IMR-90 (cell line): ENCODE results near the gene MAP3K13. TPM values are rescaled to one million over a fixed set of nuclear protein-coding genes. Genes with fewer than 3 reads are reported as not detected.

Source experiments
- ATAC-seq: fragments of 200-7000 bp; cut with Tn5 transposase; 2 replicates; pipeline ENCODE4 v1.9.1; 2020; ENCODE audit warnings: low read depth, mild to moderate bottlenecking, moderate library complexity
- BruUV-seq: library from RNA; stranded (reverse); fragments of 400-500 nt; replicated peaks from 2 replicates; lab custom pipeline; 2021; lab: Mats Ljungman, UMichigan
- CTCF ChIA-PET: fragments of 300-600 bp; formaldehyde crosslinking; extraction: SDS; loops from one replicate; lab custom pipeline; 2021; ENCODE audit warnings: antibody characterized with exemption; lab: Yijun Ruan, JAX
- POLR2A ChIA-PET: fragments of 300-600 bp; sonication (Branson Sonifier 250); formaldehyde crosslinking; loops from one replicate; lab custom pipeline; 2022; ENCODE audit warnings: antibody characterized with exemption; ENCODE audit not compliant: unreplicated experiment; lab: Charles Lee
- DNase-seq: peaks from one replicate; pipeline ENCODE4 v3.0.0; 2013
- H2AFZ ChIP-seq: replicated peaks from 2 replicates; pipeline ENCODE3; 2013; ENCODE audit warnings: low read length, mild to moderate bottlenecking; ENCODE audit not compliant: poor library complexity
- H2AK5ac ChIP-seq: 2 replicates; pipeline ENCODE4 v1.6.1; 2013; ENCODE audit warnings: low read depth, low read length, inconsistent platforms
- H2AK9ac ChIP-seq: replicated peaks from 2 replicates; pipeline ENCODE3; 2013; ENCODE audit warnings: mild to moderate bottlenecking, low read depth, low read length, moderate library complexity; ENCODE audit not compliant: poor library complexity
- H2BK120ac ChIP-seq: 2 replicates; pipeline ENCODE4 v1.6.1; 2013; ENCODE audit warnings: low read depth, low read length, inconsistent platforms
- H2BK15ac ChIP-seq: 3 replicates; pipeline ENCODE4 v1.6.1; 2013; ENCODE audit warnings: low read depth, low read length, inconsistent platforms
- H2BK20ac ChIP-seq: 2 replicates; pipeline ENCODE4 v1.6.1; 2013; ENCODE audit warnings: low read depth, mild to moderate bottlenecking, inconsistent platforms, low read length, moderate library complexity
- H2BK5ac ChIP-seq: 2 replicates; pipeline ENCODE4 v1.6.1; 2013; ENCODE audit warnings: mild to moderate bottlenecking, low read depth, low read length, inconsistent platforms; ENCODE audit not compliant: poor library complexity, severe bottlenecking
- H3K14ac ChIP-seq: replicated peaks from 2 replicates; pipeline ENCODE4 v1.6.1; 2013; ENCODE audit warnings: low read depth, low read length, inconsistent platforms
- H3K18ac ChIP-seq: 2 replicates; pipeline ENCODE4 v1.6.1; 2013; ENCODE audit warnings: low read depth, low read length, control low read depth
- H3K23ac ChIP-seq: 2 replicates; pipeline ENCODE4 v1.6.1; 2013; ENCODE audit warnings: low read depth, low read length, inconsistent platforms
- H3K27ac ChIP-seq: 2 replicates; pipeline ENCODE4 v1.5.1; 2013; ENCODE audit warnings: mild to moderate bottlenecking, control low read depth, low read length; ENCODE audit not compliant: insufficient read depth
- H3K27me3 ChIP-seq: 2 replicates; pipeline ENCODE4 v1.6.1; 2013; ENCODE audit warnings: low read length; ENCODE audit not compliant: control insufficient read depth, insufficient read depth
- H3K36me3 ChIP-seq: 2 replicates; pipeline ENCODE4 v1.6.1; 2013; ENCODE audit warnings: low read length, mixed read lengths; ENCODE audit not compliant: control insufficient read depth, insufficient read depth
- H3K4ac ChIP-seq: 2 replicates; pipeline ENCODE4 v1.6.1; 2013; ENCODE audit warnings: low read depth, low read length, inconsistent platforms
- H3K4me1 ChIP-seq: 2 replicates; pipeline ENCODE4 v1.6.1; 2013; ENCODE audit warnings: low read length, mixed read lengths; ENCODE audit not compliant: control insufficient read depth, insufficient read depth
- H3K4me2 ChIP-seq: 2 replicates; pipeline ENCODE4 v1.6.1; 2013; ENCODE audit warnings: low read depth, mild to moderate bottlenecking, control low read depth, low read length, moderate library complexity
- H3K4me3 ChIP-seq: 2 replicates; pipeline ENCODE4 v1.5.1; 2013; ENCODE audit warnings: low read depth, mild to moderate bottlenecking, control low read depth, low read length, moderate library complexity; ENCODE audit not compliant: insufficient read depth
- H3K56ac ChIP-seq: 2 replicates; pipeline ENCODE4 v1.6.1; 2013; ENCODE audit warnings: low read length, inconsistent platforms; ENCODE audit not compliant: insufficient read depth; ENCODE audit errors: extremely low read depth
- H3K79me1 ChIP-seq, 2 experiments: 2 replicates each; pipeline ENCODE4 v1.6.1; 2013; ENCODE audit warnings: low read length in 2 of 2, inconsistent platforms in 1 of 2, low read depth in 1 of 2
- H3K9ac ChIP-seq: 2 replicates; pipeline ENCODE4 v1.6.1; 2013; ENCODE audit warnings: low read depth, low read length, control low read depth
- H3K9me1 ChIP-seq: 2 replicates; pipeline ENCODE4 v1.6.1; 2013; ENCODE audit warnings: low read length, inconsistent platforms; ENCODE audit not compliant: insufficient read depth
- H3K9me3 ChIP-seq: 2 replicates; pipeline ENCODE4 v1.6.1; 2013; ENCODE audit warnings: low read length; ENCODE audit not compliant: control insufficient read depth, insufficient read depth
- H4K20me1 ChIP-seq: 2 replicates; pipeline ENCODE4 v1.6.1; 2013; ENCODE audit warnings: low read length, inconsistent platforms; ENCODE audit not compliant: insufficient read depth
- H4K5ac ChIP-seq: 2 replicates; pipeline ENCODE4 v1.6.1; 2013; ENCODE audit warnings: mild to moderate bottlenecking, low read depth, low read length, control low read depth
- H4K8ac ChIP-seq, 2 experiments: 2 replicates each; pipeline ENCODE4 v1.6.1; 2013; ENCODE audit warnings: low read depth in 2 of 2, low read length in 2 of 2, control low read depth in 1 of 2, inconsistent platforms in 1 of 2
- H4K91ac ChIP-seq: 2 replicates; pipeline ENCODE4 v1.6.1; 2013; ENCODE audit warnings: low read depth, low read length, inconsistent platforms; ENCODE audit not compliant: insufficient read depth
- BHLHE40 ChIP-seq: fragments of 150-350 bp; IDR thresholded peaks from 2 replicates; pipeline ENCODE4 v1.6.1; 2016; ENCODE audit warnings: mild to moderate bottlenecking, low read depth, low read length
- CEBPB ChIP-seq: IDR thresholded peaks from 2 replicates; pipeline ENCODE4 v1.6.1; 2012; ENCODE audit warnings: low read depth, low read length, improper control_type of control experiment
- CHD1 ChIP-seq: IDR thresholded peaks from 2 replicates; pipeline ENCODE4 v1.6.1; 2012; ENCODE audit warnings: low read depth, low read length, improper control_type of control experiment
- CTCF ChIP-seq: conservative IDR thresholded peaks from 2 replicates; pipeline ENCODE4 v1.5.1; 2012; ENCODE audit warnings: mild to moderate bottlenecking, low read depth, low read length, improper control_type of control experiment
- ELK1 ChIP-seq: fragments of 150-350 bp; IDR thresholded peaks from 2 replicates; pipeline ENCODE4 v1.6.1; 2016; ENCODE audit warnings: low read depth, mild to moderate bottlenecking, low read length, moderate library complexity, borderline replicate concordance
- FOS ChIP-seq: fragments of 150-350 bp; IDR thresholded peaks from 2 replicates; pipeline ENCODE4 v1.6.1; 2016; ENCODE audit warnings: low read depth, low read length
- MAFK ChIP-seq: IDR thresholded peaks from 2 replicates; pipeline ENCODE4 v1.6.1; 2012; ENCODE audit warnings: low read depth, low read length, improper control_type of control experiment
- MAZ ChIP-seq: IDR thresholded peaks from 2 replicates; pipeline ENCODE4 v1.6.1; 2012; ENCODE audit warnings: low read depth, mild to moderate bottlenecking, low read length, improper control_type of control experiment, moderate library complexity, borderline replicate concordance
- MXI1 ChIP-seq: IDR thresholded peaks from 2 replicates; pipeline ENCODE4 v1.6.1; 2012; ENCODE audit warnings: low read depth, mild to moderate bottlenecking, low read length, moderate library complexity, borderline replicate concordance
- POLR2A ChIP-seq: IDR thresholded peaks from 2 replicates; pipeline ENCODE4 v1.6.1; 2012; ENCODE audit warnings: mild to moderate bottlenecking, low read depth, low read length
- RAD21 ChIP-seq: IDR thresholded peaks from 2 replicates; pipeline ENCODE4 v1.6.1; 2012; ENCODE audit warnings: low read length, improper control_type of control experiment
- RCOR1 ChIP-seq: IDR thresholded peaks from 2 replicates; pipeline ENCODE4 v1.6.1; 2012; ENCODE audit warnings: mild to moderate bottlenecking, low read length, improper control_type of control experiment; ENCODE audit not compliant: insufficient replicate concordance
- RFX5 ChIP-seq: IDR thresholded peaks from 2 replicates; pipeline ENCODE4 v1.8.0; 2012; ENCODE audit warnings: low read depth, mild to moderate bottlenecking, low read length, moderate library complexity
- SMC3 ChIP-seq: fragments of 150-350 bp; IDR thresholded peaks from 2 replicates; pipeline ENCODE4 v1.6.1; 2016; ENCODE audit warnings: low read depth, mild to moderate bottlenecking, antibody characterized with exemption, low read length, moderate library complexity
- WGBS, 2 experiments: methylation state at CpG; one replicate each; pipeline versions ENCODE4 v1.1.5 to v1.1.7; 2013; ENCODE audit warnings: missing lambda C conversion rate in 2 of 2; ENCODE audit not compliant: insufficient read length in 1 of 2; ENCODE audit errors: extremely low coverage in 2 of 2; 5-methylcytosine and 5-hydroxymethylcytosine counted together
- dilution Hi-C: fragments of 300-500 bp; cut with HindIII; formaldehyde crosslinking; loops from one replicate; pipeline ENCODE4 v1.14.3; 2018; ENCODE audit warnings: low sequenced_read_pairs; ENCODE audit not compliant: unreplicated experiment
- in situ Hi-C: fragments of 300-500 bp; cut with MboI; formaldehyde crosslinking; loops from 3 replicates; pipeline ENCODE4 v1.14.3; 2019; ENCODE audit warnings: low sequenced_read_pairs, inconsistent platforms, mixed read lengths
- intact Hi-C: fragments of 100-400 bp; cut with micrococcal nuclease; formaldehyde crosslinking; loops from 2 replicates; pipeline ENCODE4 v1.10.0; 2022
- polyA plus RNA-seq, 3 experiments: library from polyadenylated mRNA; depleted of rRNA; stranded (reverse); fragments of >200 nt; gene quantifications; 2 replicates each; pipeline ENCODE4 v1.2.3, GENCODE V29; 2012; ENCODE audit warnings: low replicate concordance in 1 of 3
- total RNA-seq: library from RNA; depleted of rRNA; stranded (reverse); fragments of >200 nt; gene quantifications from 2 replicates; pipeline ENCODE4 v1.2.3, GENCODE V29; 2012

The MAP3K13 gene
- total and polyA plus RNA-seq, 2 of the 4 experiments (the other 2 are of a cell fraction), result 9.9 to 17.6 TPM

- no peak overlapping the region for H3K4ac ChIP-seq
- H3K4me3 ChIP-seq, result no peak overlapping the region
- H3K18ac ChIP-seq, result no peak overlapping the region
- in situ Hi-C loops, result no loop called here
- dilution Hi-C loops, result no loop called here
- DNase-seq (no peak), ATAC-seq (no peak)
- no peak overlapping the region for H3K23ac ChIP-seq
- no peaks in the 10 kb centered on the region for H3K27me3 ChIP-seq
- H4K5ac ChIP-seq, result no peak overlapping the region
- H3K9me1 ChIP-seq, result no peaks in the 10 kb centered on the region
- H3K56ac ChIP-seq, result no peak overlapping the region
- H4K8ac ChIP-seq, result no peak overlapping the region
- no peak overlapping the region for H3K14ac ChIP-seq
- no peaks in the 10 kb centered on the region; a peak in 1 of 4 replicates for H3K79me1 ChIP-seq
- intact Hi-C loops, result no loop called here
- no peak overlapping the region for H3K27ac ChIP-seq
- WGBS, 2 experiments, result no CpG with 5 or more reads among the region's 6 CpGs
- H3K36me3 ChIP-seq, result no peaks in the 10 kb centered on the region
- H4K91ac ChIP-seq, result no peak overlapping the region
- no peak overlapping the region for H2BK15ac ChIP-seq
- no peaks in the 10 kb centered on the region for H3K9me3 ChIP-seq
- TF ChIP-seq BHLHE40, result no peak
- TF ChIP-seq MAZ, result no peak
- TF ChIP-seq ELK1, result no peak
- no peak for TF ChIP-seq CHD1
- no peak for TF ChIP-seq RAD21
- TF ChIP-seq SMC3, result no peak
- no peak for TF ChIP-seq CTCF
- TF ChIP-seq POLR2A, result no peak
- TF ChIP-seq MXI1, result no peak
- TF ChIP-seq RFX5, result no peak
- no peak for TF ChIP-seq CEBPB
- no peak for TF ChIP-seq MAFK
- no peak for TF ChIP-seq FOS
- TF ChIP-seq RCOR1, result no peak
- POLR2A ChIA-PET, result no interaction called here
- H2BK20ac ChIP-seq, result no peak overlapping the region
- no peak overlapping the region for H3K9ac ChIP-seq
- H3K4me2 ChIP-seq, result no peak overlapping the region
- no peak overlapping the region for H2BK120ac ChIP-seq
- no peaks in the 10 kb centered on the region for H4K20me1 ChIP-seq
- 0 out of 2 replicates have a peak, but pooled peaks cover 2% of the 10 kb centered on the region for H3K4me1 ChIP-seq
- no peak overlapping the region for H2AFZ ChIP-seq
- CTCF ChIA-PET, result no interaction called here
- no peak overlapping the region for H2AK9ac ChIP-seq
- no peak overlapping the region for H2AK5ac ChIP-seq
- no peak overlapping the region for H2BK5ac ChIP-seq
- BruUV-seq, result no TSS peak
Observed at GRCh38 chr3:185319801-185320200, 43.1 kb upstream of the MAP3K13 start.
